IgD-negative memory B cell (primary cell): ENCODE results near the gene ACO2. TPM values are rescaled to one million over a fixed set of nuclear protein-coding genes. Genes with fewer than 3 reads are reported as not detected.

Experiments used
- H3K27ac Mint-ChIP-seq, 3 donors: one replicate each; pipeline ENCODE4 v1.8.0; 2020 to 2022; ENCODE audit warnings: mild to moderate bottlenecking in 3 of 3, mixed read lengths in 3 of 3, moderate library complexity in 1 of 3
- H3K27me3 Mint-ChIP-seq: one replicate; pipeline ENCODE4 v1.8.0; 2021; ENCODE audit warnings: mixed read lengths
- H3K36me3 Mint-ChIP-seq: one replicate; pipeline ENCODE4 v1.8.0; 2020; ENCODE audit warnings: mild to moderate bottlenecking, mixed read lengths
- H3K4me1 Mint-ChIP-seq, 3 donors: one replicate each; pipeline ENCODE4 v1.8.0; 2020 to 2022; ENCODE audit warnings: mixed read lengths in 3 of 3, mild to moderate bottlenecking in 1 of 3
- H3K4me3 Mint-ChIP-seq, 4 donors: one replicate each; pipeline ENCODE4 v1.8.0; 2020 to 2022; ENCODE audit warnings: mild to moderate bottlenecking in 4 of 4, mixed read lengths in 4 of 4, moderate library complexity in 3 of 4
- H3K9me3 Mint-ChIP-seq, 3 donors: one replicate each; pipeline ENCODE4 v1.8.0; 2020 to 2021; ENCODE audit warnings: mixed read lengths in 3 of 3, mild to moderate bottlenecking in 1 of 3
- polyA plus RNA-seq: library from polyadenylated mRNA; unstranded; fragments of 300-500 nt; fragmentation: Illumina TruSeq; gene quantifications from one replicate; pipeline ENCODE4 v1.2.3, GENCODE V29; 2021

ACO2 gene
- polyA plus RNA-seq, 1 donor from 2014 or later, result 132 TPM

DNA sequence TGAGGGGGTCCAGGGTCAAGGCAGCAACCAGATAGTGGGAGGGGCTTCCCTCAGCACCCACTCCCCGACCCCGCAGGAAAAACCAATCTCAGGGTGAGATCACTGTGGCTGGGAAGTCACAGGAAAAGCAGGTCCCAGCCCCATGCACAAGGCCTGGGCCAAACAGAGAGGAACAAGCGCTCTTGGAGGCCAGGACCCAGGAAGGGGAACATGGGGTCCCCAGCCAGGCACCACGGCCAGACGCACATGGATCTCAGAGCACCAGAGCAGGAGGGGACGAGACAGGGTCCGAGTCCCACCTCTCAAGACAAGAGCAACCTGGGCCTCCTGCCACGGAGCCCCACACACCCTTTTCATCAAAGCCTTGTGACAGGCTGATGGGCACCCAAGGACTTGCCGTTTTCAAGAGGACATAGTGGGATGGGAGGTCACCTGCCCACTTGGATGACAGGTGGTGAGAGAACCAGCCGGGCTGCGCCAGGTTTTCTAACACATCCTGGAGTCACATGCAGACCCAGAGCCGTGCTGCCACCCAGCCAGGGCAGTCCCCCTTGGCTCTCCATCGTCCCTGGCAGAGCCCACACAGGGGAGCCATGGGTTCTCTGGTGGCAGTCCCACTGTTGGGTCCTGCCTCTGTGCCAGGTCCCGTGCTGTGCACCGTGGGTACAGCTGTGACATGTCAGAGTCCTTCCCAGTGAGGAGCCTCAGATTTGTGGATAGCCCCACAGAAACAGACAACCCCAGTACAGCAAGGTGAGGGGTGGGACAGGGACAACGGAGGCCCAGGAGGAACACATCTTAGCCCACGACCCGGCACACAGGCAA is 62.2 kb downstream of the ACO2 start:
- Mint-ChIP-seq H3K9me3 (no peaks in the 10 kb centered on the region), H3K4me1 (peaks cover 2 to 5% (median 3%) of the 10 kb centered on the region in 3 donors), H3K27ac (peak overlapping the region in 1 of 3 donors; percentile 68), H3K4me3 (no peak overlapping the region), H3K36me3 (peaks cover 1% of the 10 kb centered on the region), H3K27me3 (no peaks in the 10 kb centered on the region)

GRCh38 chr22:41531715-41532477 is 63.0 kb downstream of the ACO2 start:
- H3K4me3 Mint-ChIP-seq, result no peak overlapping the region

DNA sequence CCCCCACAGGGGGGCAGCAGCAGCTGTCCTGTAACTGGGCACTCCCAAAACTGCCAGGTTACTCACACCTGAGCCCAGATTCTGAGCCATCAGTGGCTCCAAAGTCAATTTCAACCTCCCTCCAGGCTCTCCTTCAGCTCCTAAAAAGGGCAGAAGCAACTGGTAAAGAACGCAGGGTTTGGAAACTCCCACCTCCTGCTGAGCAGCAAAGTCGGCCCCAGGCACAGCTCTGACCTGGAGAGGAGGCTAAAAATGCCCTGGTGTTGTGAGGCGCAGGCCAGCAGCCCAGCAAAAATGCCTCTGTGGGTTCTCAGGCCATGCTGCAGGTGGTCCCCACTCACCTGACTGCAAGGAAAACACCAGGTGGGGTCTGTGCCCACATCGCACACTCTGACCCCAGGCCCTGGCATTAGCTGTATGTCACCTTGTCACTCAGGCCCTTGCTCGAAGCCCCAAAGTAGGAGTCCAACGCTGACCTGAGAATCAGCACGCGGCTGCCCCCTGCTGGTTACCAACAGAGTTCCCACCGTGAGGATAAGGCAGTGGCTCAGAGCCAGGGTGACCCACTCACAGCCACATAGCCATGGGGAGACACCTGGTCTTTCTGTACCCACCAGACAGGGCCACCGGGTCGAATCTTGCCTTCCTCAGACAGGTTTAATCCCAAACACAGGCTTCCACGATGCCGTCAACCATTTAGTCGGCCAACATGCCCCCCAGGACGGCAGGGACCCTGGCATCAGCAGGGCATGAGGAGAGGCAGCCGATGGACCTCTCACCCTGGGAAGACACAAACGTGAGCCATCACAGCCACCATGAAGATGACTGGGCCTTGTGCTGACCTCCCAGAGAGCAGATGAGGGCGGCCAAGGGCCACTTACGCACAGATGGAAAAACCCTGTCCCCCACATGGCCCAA is 64.2 kb downstream of the ACO2 start:
- no peaks in the 10 kb centered on the region for H3K27me3 Mint-ChIP-seq
- peak overlapping the region in 2 of 3 donors; percentile 82 to 85 for H3K27ac Mint-ChIP-seq
- H3K4me3 Mint-ChIP-seq, result peak overlapping the region in 1 of 4 donors; percentile 50
- peaks cover 1% of the 10 kb centered on the region for H3K36me3 Mint-ChIP-seq
- peaks cover 0 to 5% (median 3%) of the 10 kb centered on the region in 3 donors for H3K4me1 Mint-ChIP-seq
- no peaks in the 10 kb centered on the region for H3K9me3 Mint-ChIP-seq

More at GRCh38 chr22:41531715-41532477, 63.0 kb downstream of the ACO2 start:
- Mint-ChIP-seq H3K4me1 (peaks cover 0 to 5% (median 3%) of the 10 kb centered on the region in 3 donors), H3K27ac (no peak overlapping the region), H3K36me3 (peaks cover 1% of the 10 kb centered on the region), H3K9me3 (no peaks in the 10 kb centered on the region), H3K27me3 (no peaks in the 10 kb centered on the region)

DNA sequence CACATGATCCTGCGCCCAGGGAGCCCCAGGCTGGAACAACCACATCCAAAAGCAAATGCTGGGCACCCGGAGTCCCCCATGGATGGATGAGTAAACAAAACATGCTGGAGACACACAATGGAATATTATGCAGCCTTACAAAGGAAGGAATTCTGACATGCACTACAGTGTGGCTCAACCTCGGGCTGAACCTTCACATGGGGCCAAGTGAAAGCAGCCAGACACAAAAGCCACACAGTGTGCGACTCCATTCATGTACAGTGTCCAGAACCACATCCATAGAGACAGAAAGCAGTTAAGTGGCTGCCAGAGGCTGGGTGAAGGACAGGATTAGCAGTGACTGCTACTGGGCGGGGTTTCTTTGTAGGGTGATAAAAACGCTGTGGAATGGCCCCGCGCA is 65.3 kb downstream of the ACO2 start:
- Mint-ChIP-seq H3K27me3 (no peaks in the 10 kb centered on the region), H3K4me1 (peaks cover 0 to 5% (median 0%) of the 10 kb centered on the region in 3 donors), H3K4me3 (no peak overlapping the region), H3K27ac (no peak overlapping the region), H3K36me3 (peaks cover 1% of the 10 kb centered on the region), H3K9me3 (no peaks in the 10 kb centered on the region)

DNA sequence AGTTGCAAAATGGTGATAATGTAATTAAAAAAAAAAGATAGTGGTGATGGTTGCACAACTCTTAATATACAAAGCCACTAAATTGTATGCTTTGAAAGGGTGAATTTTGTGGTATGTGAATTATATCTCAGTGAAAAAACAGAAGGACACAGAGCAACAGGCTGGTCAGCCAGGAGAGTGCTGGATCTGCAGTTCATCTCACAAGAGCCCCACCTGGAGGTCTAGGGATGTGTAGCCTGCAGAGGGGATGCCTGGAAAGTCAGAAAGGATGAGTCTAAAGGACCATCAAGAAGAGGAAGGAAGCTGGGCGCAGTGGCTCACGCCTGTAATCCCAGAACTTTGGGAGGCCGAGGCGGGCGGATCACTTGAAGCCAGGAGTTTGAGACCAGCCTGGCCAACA is 66.3 kb downstream of the ACO2 start:
- H3K27ac Mint-ChIP-seq, result peak overlapping the region in 2 of 3 donors; percentile 70 to 71
- peaks cover 0 to 5% (median 0%) of the 10 kb centered on the region in 3 donors for H3K4me1 Mint-ChIP-seq
- no peaks in the 10 kb centered on the region for H3K27me3 Mint-ChIP-seq
- H3K36me3 Mint-ChIP-seq, result peaks cover 1% of the 10 kb centered on the region
- H3K4me3 Mint-ChIP-seq, result no peak overlapping the region
- H3K9me3 Mint-ChIP-seq, result no peaks in the 10 kb centered on the region

- H3K4me1 Mint-ChIP-seq, result peaks cover 5 to 10% (median 8%) of the 10 kb centered on the region in 3 donors
- peak overlapping the region in 1 of 4 donors; percentile 29 for H3K4me3 Mint-ChIP-seq
- H3K27ac Mint-ChIP-seq, result peak overlapping the region in 2 of 3 donors; percentile 6 to 56
- H3K36me3 Mint-ChIP-seq, result peaks cover 1% of the 10 kb centered on the region
- H3K27me3 Mint-ChIP-seq, result no peaks in the 10 kb centered on the region
- no peaks in the 10 kb centered on the region for H3K9me3 Mint-ChIP-seq
Measured at GRCh38 chr22:41537203-41537602, 68.3 kb downstream of the ACO2 start.

DNA sequence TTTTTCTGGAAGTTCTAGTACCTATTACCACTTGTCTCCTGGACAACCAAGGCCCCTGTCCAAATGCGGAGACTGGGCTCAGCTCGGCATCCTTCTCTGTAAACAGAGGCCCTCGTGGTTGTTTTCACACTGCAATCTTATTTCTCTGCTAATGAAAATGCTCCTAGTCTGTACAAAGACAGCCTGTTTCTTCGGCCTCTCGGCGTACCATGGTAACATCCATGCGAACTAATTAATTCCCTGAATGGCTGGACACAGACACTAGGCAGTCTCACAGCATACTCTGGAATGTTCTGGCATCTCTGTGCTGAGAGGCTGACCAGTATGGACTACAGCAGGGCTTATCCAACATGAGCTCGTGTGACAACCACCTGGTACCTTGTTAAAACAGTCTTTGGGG is 69.7 kb downstream of the ACO2 start:
- no peaks in the 10 kb centered on the region for H3K9me3 Mint-ChIP-seq
- H3K36me3 Mint-ChIP-seq, result no peaks in the 10 kb centered on the region
- peak overlapping the region in 1 of 3 donors; percentile 5 for H3K27ac Mint-ChIP-seq

DNA sequence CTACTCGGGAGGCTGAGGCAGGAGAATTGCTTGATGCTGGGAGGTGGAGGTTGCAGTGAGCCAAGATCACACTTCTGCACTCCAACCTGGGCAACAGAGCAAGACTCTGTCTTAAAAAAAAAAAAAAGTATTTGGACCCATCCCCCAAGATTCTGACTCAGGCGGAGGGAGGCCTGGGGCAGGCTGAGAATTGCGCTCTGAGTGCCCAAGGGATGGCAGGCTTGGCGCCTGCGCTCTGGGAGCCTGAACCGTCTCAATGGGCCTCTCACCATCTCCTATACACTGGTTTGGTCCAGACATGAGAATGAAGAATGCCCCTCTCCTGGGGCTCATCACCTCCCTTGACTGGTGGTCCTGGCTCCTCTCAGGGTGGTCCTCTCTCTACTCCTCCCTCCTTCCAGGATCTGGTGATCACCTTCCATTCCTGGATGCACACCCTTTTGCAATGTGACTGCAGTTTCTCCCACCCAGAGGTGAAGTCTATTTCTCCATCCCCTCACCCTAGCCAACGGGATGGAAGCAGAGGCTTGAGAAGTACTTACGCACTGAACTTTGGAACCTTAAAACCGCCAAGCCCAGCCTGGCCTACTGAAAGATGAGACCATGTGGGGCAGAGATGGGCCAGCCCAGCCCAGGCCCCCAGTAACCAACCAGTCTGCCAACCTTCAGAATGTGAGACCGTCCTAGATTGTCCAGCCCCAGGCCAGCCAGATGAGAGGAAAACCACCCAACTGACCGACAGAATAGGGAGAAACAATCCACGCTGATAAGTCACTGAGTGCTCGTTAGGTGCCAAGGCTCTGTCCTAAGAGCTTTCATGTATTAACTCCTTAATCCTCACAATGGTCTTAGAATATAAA is 70.5 kb downstream of the ACO2 start:
- H3K27me3 Mint-ChIP-seq, result no peaks in the 10 kb centered on the region
- no peak overlapping the region for H3K4me3 Mint-ChIP-seq
- H3K4me1 Mint-ChIP-seq, result peaks cover 13 to 18% (median 14%) of the 10 kb centered on the region in 3 donors
- H3K36me3 Mint-ChIP-seq, result no peaks in the 10 kb centered on the region
- H3K9me3 Mint-ChIP-seq, result no peaks in the 10 kb centered on the region
- H3K27ac Mint-ChIP-seq, result peak overlapping the region in 1 of 3 donors; percentile 34

More for the DNA sequence above, 69.7 kb downstream of the ACO2 start:
- H3K4me3 Mint-ChIP-seq, result no peak overlapping the region
- no peaks in the 10 kb centered on the region for H3K27me3 Mint-ChIP-seq
- H3K4me1 Mint-ChIP-seq, result peaks cover 11 to 17% (median 13%) of the 10 kb centered on the region in 3 donors

DNA sequence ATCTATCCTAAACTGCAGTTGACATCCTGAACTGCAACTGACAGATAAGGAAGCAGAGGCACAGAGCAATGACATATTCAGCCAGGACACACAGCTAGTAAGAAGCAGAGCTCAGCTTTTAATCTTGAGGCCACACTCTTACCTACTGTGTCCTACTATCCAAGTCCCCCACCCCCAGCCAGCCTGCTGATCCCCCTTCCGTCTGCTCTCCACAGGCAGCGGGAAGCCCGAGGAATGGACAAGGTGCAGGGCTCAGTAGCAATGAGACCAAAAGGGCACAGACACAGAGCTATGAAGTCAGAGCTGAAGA is 71.0 kb downstream of the ACO2 start:
- Mint-ChIP-seq H3K36me3 (no peaks in the 10 kb centered on the region), H3K27ac (peak overlapping the region in 1 of 3 donors; percentile 34)

GRCh38 chr22:41540365-41540764 is 71.4 kb downstream of the ACO2 start:
- H3K4me1 Mint-ChIP-seq, result peaks cover 19 to 24% (median 22%) of the 10 kb centered on the region in 3 donors
- no peaks in the 10 kb centered on the region for H3K9me3 Mint-ChIP-seq
- H3K36me3 Mint-ChIP-seq, result no peaks in the 10 kb centered on the region
- H3K4me3 Mint-ChIP-seq, result peak overlapping the region in 1 of 4 donors; percentile 75
- H3K27me3 Mint-ChIP-seq, result no peaks in the 10 kb centered on the region
- H3K27ac Mint-ChIP-seq, result peak overlapping the region in 1 of 3 donors; percentile 44

More for the DNA sequence above, 71.0 kb downstream of the ACO2 start:
- H3K4me3 Mint-ChIP-seq, result peak overlapping the region in 1 of 4 donors; percentile 75
- no peaks in the 10 kb centered on the region for H3K27me3 Mint-ChIP-seq
- H3K9me3 Mint-ChIP-seq, result no peaks in the 10 kb centered on the region
- H3K4me1 Mint-ChIP-seq, result peaks cover 19 to 23% (median 19%) of the 10 kb centered on the region in 3 donors

DNA sequence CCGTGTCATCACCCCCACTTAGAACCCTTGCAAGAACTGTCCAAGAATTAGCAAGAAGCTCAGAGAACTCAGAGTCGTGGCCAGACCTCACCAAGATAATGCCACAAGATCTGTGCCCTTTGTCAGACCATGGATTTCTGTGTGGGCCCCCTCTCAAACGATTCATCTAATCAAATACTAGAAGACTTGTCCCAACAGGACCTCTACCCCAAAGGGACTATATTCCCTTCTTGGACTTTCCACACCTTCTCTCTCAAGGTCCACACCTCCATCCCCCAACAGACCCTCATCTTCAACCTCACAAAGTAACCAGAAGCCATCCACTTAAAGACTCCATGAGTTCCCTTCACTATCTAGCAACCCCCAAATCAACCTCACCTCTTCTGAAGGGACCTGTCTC is 72.6 kb downstream of the ACO2 start:
- Mint-ChIP-seq H3K4me1 (peaks cover 19 to 27% (median 24%) of the 10 kb centered on the region in 3 donors), H3K9me3 (no peaks in the 10 kb centered on the region), H3K4me3 (peak overlapping the region; percentile 2 to 75 (median 61)), H3K27me3 (no peaks in the 10 kb centered on the region), H3K27ac (peak overlapping the region in 1 of 3 donors; percentile 84), H3K36me3 (no peaks in the 10 kb centered on the region)

DNA sequence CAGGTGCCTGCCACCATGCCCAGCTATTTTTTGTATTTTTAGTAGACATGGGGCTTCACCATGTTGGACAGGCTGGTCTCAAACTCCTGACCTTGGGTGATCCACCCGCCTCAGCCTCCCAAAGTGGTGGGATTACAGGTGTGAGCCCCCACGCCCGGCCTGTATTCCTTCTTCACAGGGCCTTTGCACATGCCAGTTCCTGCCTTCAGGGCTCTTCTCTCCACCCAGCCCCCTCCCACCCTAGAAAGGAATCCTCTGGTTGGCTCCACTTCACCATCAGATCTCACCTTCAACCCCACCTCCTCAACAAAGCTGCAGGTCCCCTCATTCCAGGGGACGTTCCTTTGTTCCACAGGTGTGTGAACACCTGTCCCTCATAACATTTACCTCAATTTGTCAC is 73.3 kb downstream of the ACO2 start:
- H3K4me3 Mint-ChIP-seq, result peak overlapping the region; percentile 60 to 99 (median 94)

GRCh38 chr22:41543854-41544670 is 75.1 kb downstream of the ACO2 start, which contains the start of gene POLR3H:
POLR3H (minus strand) TSS chr22:41544470; CDS start chr22:41544101, 369 bp downstream.
- H3K36me3 Mint-ChIP-seq, result no peaks in the 10 kb centered on the region
- no peaks in the 10 kb centered on the region for H3K27me3 Mint-ChIP-seq
- H3K4me3 Mint-ChIP-seq, result peak within 1 kb of the TSS; percentile 90 to 100 (median 98)
- no peaks in the 10 kb centered on the region for H3K9me3 Mint-ChIP-seq
- peak within 1 kb of the TSS; percentile 95 to 97 (median 96) for H3K27ac Mint-ChIP-seq
- H3K4me1 Mint-ChIP-seq, result peaks cover 19 to 27% (median 24%) of the 10 kb centered on the region in 3 donors

More for the DNA sequence above, 73.3 kb downstream of the ACO2 start:
- no peaks in the 10 kb centered on the region for H3K36me3 Mint-ChIP-seq
- H3K27me3 Mint-ChIP-seq, result no peaks in the 10 kb centered on the region
- no peaks in the 10 kb centered on the region for H3K9me3 Mint-ChIP-seq
- H3K4me1 Mint-ChIP-seq, result peaks cover 19 to 27% (median 24%) of the 10 kb centered on the region in 3 donors
- H3K27ac Mint-ChIP-seq, result peak overlapping the region in 2 of 3 donors; percentile 84 to 90
